Loucy (cell line): ENCODE data around the gene KDM4B.

Source experiments
- H2AFZ ChIP-seq: fragments of 200-600 bp; sonication (generic); 2 replicates; pipeline ENCODE4 v1.6.0; 2016; ENCODE audit warnings: antibody characterized with exemption, mild to moderate bottlenecking, low read length, moderate library complexity
- H3F3A ChIP-seq: fragments of 200-600 bp; 2 replicates; pipeline ENCODE4 v1.6.0; 2016; ENCODE audit warnings: antibody characterized with exemption, low read depth, mild to moderate bottlenecking
- H3K27me3 ChIP-seq: fragments of 200-600 bp; sonication (generic); 2 replicates; pipeline ENCODE4 v1.6.1; 2014; ENCODE audit warnings: low read length, mild to moderate bottlenecking; ENCODE audit not compliant: insufficient read depth, poor library complexity, severe bottlenecking
- H3K36me3 ChIP-seq: fragments of 200-600 bp; sonication (generic); 2 replicates; pipeline ENCODE4 v1.6.1; 2016; ENCODE audit warnings: low read length; ENCODE audit not compliant: insufficient read depth
- H3K4me1 ChIP-seq: fragments of 200-600 bp; sonication (generic); 2 replicates; pipeline ENCODE4 v1.5.1; 2014; ENCODE audit warnings: low read length, mild to moderate bottlenecking; ENCODE audit not compliant: insufficient read depth, poor library complexity, severe bottlenecking
- H3K4me2 ChIP-seq: fragments of 200-600 bp; sonication (generic); 2 replicates; pipeline ENCODE4 v1.6.0; 2014; ENCODE audit warnings: antibody characterized with exemption, low read length, low read depth, mild to moderate bottlenecking; ENCODE audit not compliant: poor library complexity, severe bottlenecking
- H3K4me3 ChIP-seq: fragments of 200-600 bp; sonication (generic); 2 replicates; pipeline ENCODE4 v1.5.1; 2014; ENCODE audit warnings: low read length, mild to moderate bottlenecking, mixed read lengths; ENCODE audit not compliant: poor library complexity, severe bottlenecking
- H3K79me2 ChIP-seq: fragments of 200-600 bp; sonication (generic); 2 replicates; pipeline ENCODE4 v1.6.1; 2014; ENCODE audit warnings: low read length; ENCODE audit not compliant: insufficient read depth
- H3K9ac ChIP-seq: fragments of 200-600 bp; sonication (generic); 2 replicates; pipeline ENCODE4 v1.6.0; 2014; ENCODE audit warnings: mild to moderate bottlenecking, low read depth, low read length, moderate library complexity; ENCODE audit not compliant: poor library complexity, severe bottlenecking
- H3K9me2 ChIP-seq: fragments of 200-600 bp; sonication (generic); replicated peaks from 2 replicates; pipeline ENCODE4 v1.6.1; 2016; ENCODE audit warnings: low read depth, low read length, mixed read lengths
- H3K9me3 ChIP-seq: fragments of 200-600 bp; sonication (generic); 2 replicates; pipeline ENCODE4 v1.6.1; 2014; ENCODE audit warnings: mild to moderate bottlenecking, antibody characterized with exemption, low read length, low read depth; ENCODE audit not compliant: insufficient read depth
- H4K20me1 ChIP-seq: fragments of 200-600 bp; sonication (generic); 2 replicates; pipeline ENCODE4 v1.6.0; 2014; ENCODE audit warnings: antibody characterized with exemption, low read length, mild to moderate bottlenecking; ENCODE audit not compliant: insufficient read depth, poor library complexity, severe bottlenecking
- EZH2phosphoT487 ChIP-seq: fragments of 200-600 bp; IDR thresholded peaks from 2 replicates; pipeline ENCODE4 v1.6.1; 2018; ENCODE audit warnings: antibody characterized with exemption, mild to moderate bottlenecking, moderate library complexity, borderline replicate concordance
- TF ChIP-seq, protein P1 (sequence below): fragments of 200-600 bp; sonication (generic); conservative IDR thresholded peaks from 2 replicates; pipeline ENCODE4 v1.5.1; 2014; ENCODE audit warnings: mild to moderate bottlenecking, antibody characterized with exemption, low read length

Gene KDM4B

GRCh38 chr19:5081443-5082161 lies 112.7 kb downstream of the KDM4B start:
- Histone ChIP-seq H3K79me2 (no peaks in the 10 kb centered on the region), H4K20me1 (no peaks in the 10 kb centered on the region), H3K36me3 (peaks cover 84% of the 10 kb centered on the region; the same call in 1 of the 2 replicates), H3K4me3 (no peak overlapping the region), H3K9ac (no peak overlapping the region), H3K4me2 (no peak overlapping the region), H3K4me1 (no peaks in the 10 kb centered on the region), H2AFZ (no peak overlapping the region), H3K9me2 (no peaks in the 10 kb centered on the region), H3F3A (no peaks in the 10 kb centered on the region), H3K9me3 (no peaks in the 10 kb centered on the region), H3K27me3 (no peaks in the 10 kb centered on the region)
- TF ChIP-seq, protein P1, sequence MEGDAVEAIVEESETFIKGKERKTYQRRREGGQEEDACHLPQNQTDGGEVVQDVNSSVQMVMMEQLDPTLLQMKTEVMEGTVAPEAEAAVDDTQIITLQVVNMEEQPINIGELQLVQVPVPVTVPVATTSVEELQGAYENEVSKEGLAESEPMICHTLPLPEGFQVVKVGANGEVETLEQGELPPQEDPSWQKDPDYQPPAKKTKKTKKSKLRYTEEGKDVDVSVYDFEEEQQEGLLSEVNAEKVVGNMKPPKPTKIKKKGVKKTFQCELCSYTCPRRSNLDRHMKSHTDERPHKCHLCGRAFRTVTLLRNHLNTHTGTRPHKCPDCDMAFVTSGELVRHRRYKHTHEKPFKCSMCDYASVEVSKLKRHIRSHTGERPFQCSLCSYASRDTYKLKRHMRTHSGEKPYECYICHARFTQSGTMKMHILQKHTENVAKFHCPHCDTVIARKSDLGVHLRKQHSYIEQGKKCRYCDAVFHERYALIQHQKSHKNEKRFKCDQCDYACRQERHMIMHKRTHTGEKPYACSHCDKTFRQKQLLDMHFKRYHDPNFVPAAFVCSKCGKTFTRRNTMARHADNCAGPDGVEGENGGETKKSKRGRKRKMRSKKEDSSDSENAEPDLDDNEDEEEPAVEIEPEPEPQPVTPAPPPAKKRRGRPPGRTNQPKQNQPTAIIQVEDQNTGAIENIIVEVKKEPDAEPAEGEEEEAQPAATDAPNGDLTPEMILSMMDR = no peak
- TF ChIP-seq EZH2phosphoT487 = no peak

GRCh38 chr19:5083547-5083965 lies 114.6 kb downstream of the KDM4B start:
- Histone ChIP-seq H4K20me1 (no peaks in the 10 kb centered on the region), H3K4me2 (no peak overlapping the region), H3K27me3 (no peaks in the 10 kb centered on the region), H3F3A (no peaks in the 10 kb centered on the region), H3K4me1 (no peaks in the 10 kb centered on the region), H3K9me2 (no peaks in the 10 kb centered on the region), H3K4me3 (no peak overlapping the region), H3K9me3 (no peaks in the 10 kb centered on the region), H3K36me3 (peaks cover 83% of the 10 kb centered on the region; the same call in 1 of the 2 replicates), H3K9ac (no peak overlapping the region), H2AFZ (no peak overlapping the region), H3K79me2 (no peaks in the 10 kb centered on the region)
- TF ChIP-seq, protein P1 = no peak
- no peak for TF ChIP-seq EZH2phosphoT487

- H3K4me2 ChIP-seq = no peak overlapping the region
- H3K9ac ChIP-seq = no peak overlapping the region
- no peaks in the 10 kb centered on the region for H3K4me1 ChIP-seq
- TF ChIP-seq, protein P1 = no peak
- no peak for TF ChIP-seq EZH2phosphoT487
- H3K4me3 ChIP-seq = no peak overlapping the region
- H3K9me3 ChIP-seq = no peaks in the 10 kb centered on the region
- H3K27me3 ChIP-seq = no peaks in the 10 kb centered on the region
- no peak overlapping the region for H2AFZ ChIP-seq
- H3F3A ChIP-seq = no peaks in the 10 kb centered on the region
- no peaks in the 10 kb centered on the region for H3K9me2 ChIP-seq
- peaks cover 72% of the 10 kb centered on the region; the same call in 1 of the 2 replicates for H3K36me3 ChIP-seq
- H4K20me1 ChIP-seq = no peaks in the 10 kb centered on the region
- no peaks in the 10 kb centered on the region for H3K79me2 ChIP-seq
Measured at GRCh38 chr19:5085566-5085965, 116.7 kb downstream of the KDM4B start.
